ENCODE results near the gene KDM3A. TPM values are rescaled to one million over a fixed set of nuclear protein-coding genes. Genes with fewer than 3 reads are reported as not detected.
A peak's percentile ranks its signal among the peaks of the same experiment; 100 is the strongest.

Gene KDM3A
- total RNA-seq, 4 donors from 2014 or later = 40.5 to 81.8 (median 63.2) TPM

DNA sequence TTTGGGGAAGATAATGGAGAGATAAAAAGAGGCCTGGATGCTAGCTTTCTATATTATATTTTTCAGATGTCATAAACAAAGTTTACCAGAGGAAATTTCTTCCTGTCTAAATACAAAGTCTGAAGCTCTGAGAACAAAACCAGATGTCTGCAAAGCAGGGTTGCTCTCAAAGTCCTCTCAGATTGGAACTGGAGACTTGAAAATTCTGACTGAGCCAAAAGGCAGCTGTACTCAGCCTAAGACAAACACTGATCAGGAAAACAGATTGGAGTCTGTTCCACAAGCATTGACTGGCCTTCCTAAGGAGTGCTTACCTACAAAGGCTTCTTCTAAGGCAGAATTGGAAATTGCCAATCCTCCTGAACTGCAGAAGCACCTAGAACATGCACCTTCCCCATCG is 25.1 kb downstream of the KDM3A start:
- peaks cover 14 to 87% of the 10 kb centered on the region in 2 donors for H3K36me3 ChIP-seq
- WGBS, 2 donors (ENCODE audit: low coverage in 1 of 2) = 100% methylated on average over 1 of the region's 1 CpG
- H3K4me1 ChIP-seq = peaks cover 10 to 48% (median 22%) of the 10 kb centered on the region in 3 donors
- H3K27me3 ChIP-seq = no peaks in the 10 kb centered on the region
- TF ChIP-seq POLR2AphosphoS5 (IDR thresholded peaks at IDR 0.05) (no peak), EP300 (IDR thresholded peaks at IDR 0.05) (no peak), POLR2A (IDR thresholded peaks at IDR 0.05) (no peak)
- peak overlapping the region in 2 of 4 donors; percentile 22 to 39 for H3K27ac ChIP-seq
- no peak overlapping the region for H3K4me3 ChIP-seq
- no peaks in the 10 kb centered on the region for H3K9me3 ChIP-seq
- no peak for ATAC-seq

DNA sequence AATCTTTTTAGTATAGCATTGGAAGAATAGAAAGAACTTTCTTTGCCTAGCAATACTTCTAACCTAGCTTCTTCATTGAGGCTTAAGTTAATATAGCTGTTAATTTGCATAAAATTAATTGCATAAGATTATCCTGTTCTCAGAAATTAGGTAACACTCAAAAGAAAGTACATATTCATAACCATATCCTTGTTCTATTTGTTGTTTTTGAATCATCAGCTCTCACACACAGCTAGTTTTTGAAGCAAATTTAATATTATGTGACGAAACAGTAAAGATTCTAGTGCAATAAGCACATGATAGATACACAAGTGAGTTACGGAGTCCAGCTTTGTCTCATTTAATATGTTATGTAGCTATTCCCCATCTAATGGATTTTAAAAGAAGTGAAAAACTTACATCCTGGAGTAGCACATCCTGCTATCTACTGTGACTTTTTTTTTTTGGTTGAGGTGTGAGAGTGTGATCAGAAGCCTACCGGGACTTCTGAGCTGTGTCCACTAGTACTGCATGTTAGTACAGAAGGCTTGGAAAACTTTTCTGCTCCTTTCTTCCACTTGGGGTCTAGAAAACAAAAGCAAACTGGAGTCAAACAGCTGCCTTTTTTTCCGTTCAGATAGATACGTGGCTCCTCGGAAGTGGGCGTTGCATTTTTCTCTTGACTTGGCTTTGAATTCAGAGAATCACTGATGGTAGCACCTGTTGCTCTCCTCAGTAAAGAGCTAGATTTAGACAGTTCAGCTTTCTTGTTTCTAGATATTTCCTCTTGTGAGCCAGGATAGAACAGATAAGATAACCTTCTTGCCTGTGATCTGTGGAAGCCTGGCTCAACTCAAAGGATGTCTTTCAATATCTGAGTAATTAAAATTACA is 27.2 kb downstream of the KDM3A start:
- no peaks in the 10 kb centered on the region for H3K9me3 ChIP-seq
- WGBS, 2 donors (ENCODE audit: low coverage in 1 of 2) = 80 to 86% methylated on average over 6 to 7 of the region's 7 CpGs
- TF ChIP-seq POLR2AphosphoS5 (IDR thresholded peaks at IDR 0.05) (no peak), POLR2A (IDR thresholded peaks at IDR 0.05) (no peak), EP300 (IDR thresholded peaks at IDR 0.05) (no peak)
- TF ChIP-seq, protein P1, sequence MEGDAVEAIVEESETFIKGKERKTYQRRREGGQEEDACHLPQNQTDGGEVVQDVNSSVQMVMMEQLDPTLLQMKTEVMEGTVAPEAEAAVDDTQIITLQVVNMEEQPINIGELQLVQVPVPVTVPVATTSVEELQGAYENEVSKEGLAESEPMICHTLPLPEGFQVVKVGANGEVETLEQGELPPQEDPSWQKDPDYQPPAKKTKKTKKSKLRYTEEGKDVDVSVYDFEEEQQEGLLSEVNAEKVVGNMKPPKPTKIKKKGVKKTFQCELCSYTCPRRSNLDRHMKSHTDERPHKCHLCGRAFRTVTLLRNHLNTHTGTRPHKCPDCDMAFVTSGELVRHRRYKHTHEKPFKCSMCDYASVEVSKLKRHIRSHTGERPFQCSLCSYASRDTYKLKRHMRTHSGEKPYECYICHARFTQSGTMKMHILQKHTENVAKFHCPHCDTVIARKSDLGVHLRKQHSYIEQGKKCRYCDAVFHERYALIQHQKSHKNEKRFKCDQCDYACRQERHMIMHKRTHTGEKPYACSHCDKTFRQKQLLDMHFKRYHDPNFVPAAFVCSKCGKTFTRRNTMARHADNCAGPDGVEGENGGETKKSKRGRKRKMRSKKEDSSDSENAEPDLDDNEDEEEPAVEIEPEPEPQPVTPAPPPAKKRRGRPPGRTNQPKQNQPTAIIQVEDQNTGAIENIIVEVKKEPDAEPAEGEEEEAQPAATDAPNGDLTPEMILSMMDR (IDR thresholded peaks at IDR 0.05) = no peak
- no peak overlapping the region for H3K27ac ChIP-seq
- H3K4me3 ChIP-seq = no peak overlapping the region
- H3K36me3 ChIP-seq = peaks cover 12 to 93% of the 10 kb centered on the region in 2 donors
- no peak for ATAC-seq
- H3K4me1 ChIP-seq = peaks cover 8 to 36% (median 22%) of the 10 kb centered on the region in 3 donors
- H3K27me3 ChIP-seq = no peaks in the 10 kb centered on the region

DNA sequence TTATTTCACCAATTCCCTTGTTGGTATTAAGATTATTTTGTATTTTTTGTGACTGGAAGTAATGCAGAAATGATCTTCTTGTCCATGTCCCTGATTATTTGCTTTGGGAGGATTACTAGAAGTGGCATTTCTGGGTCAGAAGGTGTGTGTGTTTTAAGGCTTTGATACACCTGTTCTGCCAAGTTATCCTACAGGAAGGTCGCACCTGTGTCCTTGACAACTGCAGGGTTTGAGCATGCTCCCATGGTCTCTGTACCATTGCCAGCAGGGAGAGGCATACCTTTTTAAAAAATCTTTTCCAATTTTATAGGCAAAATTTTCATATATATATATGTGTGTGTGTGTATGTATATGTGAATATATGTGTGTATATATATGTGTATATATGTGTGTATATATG is 29.7 kb downstream of the KDM3A start:
- Histone ChIP-seq H3K9me3 (no peaks in the 10 kb centered on the region), H3K4me3 (no peak overlapping the region), H3K4me1 (peaks cover 0 to 19% (median 3%) of the 10 kb centered on the region in 3 donors), H3K36me3 (peaks cover 22 to 93% of the 10 kb centered on the region in 2 donors), H3K27me3 (no peaks in the 10 kb centered on the region), H3K27ac (no peak overlapping the region)
- 91 to 100% methylated on average over 1 of the region's 1 CpG for WGBS, 2 donors (ENCODE audit: low coverage in 1 of 2)
- TF ChIP-seq EP300 (IDR thresholded peaks at IDR 0.05) (no peak), POLR2AphosphoS5 (IDR thresholded peaks at IDR 0.05) (no peak), POLR2A (IDR thresholded peaks at IDR 0.05) (no peak)
- TF ChIP-seq, protein P1 (IDR thresholded peaks at IDR 0.05) = no peak
- no peak for ATAC-seq

DNA sequence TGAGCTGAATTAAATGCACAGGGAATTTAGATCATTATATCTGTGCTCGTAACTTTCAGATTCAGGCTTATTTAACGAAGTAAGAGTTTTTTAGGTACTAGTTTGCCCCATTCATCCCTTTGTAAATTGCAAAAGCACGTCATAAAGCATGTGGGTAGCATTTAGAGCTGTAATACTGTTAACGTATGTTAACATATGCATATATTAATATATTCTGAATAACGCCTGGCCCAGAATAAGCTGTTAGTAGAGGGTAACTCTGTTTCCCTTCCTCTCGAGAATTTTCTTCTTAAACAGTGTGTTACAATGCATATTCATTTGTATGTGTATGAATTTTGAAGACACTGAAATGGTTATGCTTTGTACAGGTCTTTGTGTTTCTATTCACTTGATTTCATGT is 30.5 kb downstream of the KDM3A start:
- no peaks in the 10 kb centered on the region for H3K9me3 ChIP-seq
- H3K4me1 ChIP-seq = peaks cover 0 to 21% (median 0%) of the 10 kb centered on the region in 3 donors
- no peak overlapping the region for H3K27ac ChIP-seq
- H3K36me3 ChIP-seq = peaks cover 18 to 93% of the 10 kb centered on the region in 2 donors
- no peak for ATAC-seq
- H3K27me3 ChIP-seq = no peaks in the 10 kb centered on the region
- WGBS, 2 donors (ENCODE audit: low coverage in 1 of 2) = 89 to 92% methylated on average over 6 of the region's 6 CpGs
- no peak for TF ChIP-seq EP300 (IDR thresholded peaks at IDR 0.05)
- TF ChIP-seq, protein P1 (IDR thresholded peaks at IDR 0.05) = no peak
- no peak for TF ChIP-seq POLR2A (IDR thresholded peaks at IDR 0.05)
- no peak for TF ChIP-seq POLR2AphosphoS5 (IDR thresholded peaks at IDR 0.05)
- no peak overlapping the region for H3K4me3 ChIP-seq

DNA sequence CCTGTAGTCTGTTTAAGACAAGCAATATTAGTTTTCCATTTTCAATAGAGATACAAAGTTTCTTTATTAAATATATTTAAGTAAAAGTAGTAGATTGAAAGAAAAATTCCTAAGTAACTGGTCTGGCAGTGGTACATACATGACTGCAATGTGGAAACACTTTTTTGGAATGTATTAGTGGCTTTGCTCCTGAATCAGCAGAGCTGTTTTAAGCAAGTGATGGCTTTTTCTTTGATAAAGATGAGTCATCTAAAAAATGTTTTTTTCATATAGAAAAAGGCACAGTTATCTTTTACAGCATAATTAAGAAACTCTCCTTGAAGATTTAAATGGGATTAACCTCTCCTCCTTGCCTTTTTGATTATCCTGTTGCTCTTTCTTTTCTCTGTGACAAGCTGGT is 34.9 kb downstream of the KDM3A start:
- no peak for ATAC-seq
- Histone ChIP-seq H3K27me3 (no peaks in the 10 kb centered on the region), H3K36me3 (peaks cover 14 to 97% of the 10 kb centered on the region in 2 donors), H3K9me3 (no peaks in the 10 kb centered on the region), H3K27ac (no peak overlapping the region), H3K4me3 (no peak overlapping the region), H3K4me1 (peaks cover 5 to 40% (median 7%) of the 10 kb centered on the region in 3 donors)
- TF ChIP-seq POLR2A (IDR thresholded peaks at IDR 0.05) (no peak), EP300 (IDR thresholded peaks at IDR 0.05) (no peak), POLR2AphosphoS5 (IDR thresholded peaks at IDR 0.05) (no peak)
- TF ChIP-seq, protein P1 (IDR thresholded peaks at IDR 0.05) = no peak
